ENCODE data around the gene PYGM. TPM values are rescaled to one million over a fixed set of nuclear protein-coding genes. Genes with fewer than 3 reads are reported as not detected.

The PYGM gene
- 14.7 TPM for total RNA-seq (ENCODE audit: insufficient read depth, low replicate concordance)

- peak; percentile 94 for DNase-seq (ENCODE audit: low spot score)
Measured at GRCh38 chr11:64759722-64760719, at the start of gene PYGM. Gene PYGM, minus strand, starts transcription at chr11:64759974. Its CDS starts 76 bp downstream, at chr11:64759898.

GRCh38 chr11:64805481-64805880 lies 45.7 kb upstream of the PYGM start:
- no peak for DNase-seq (ENCODE audit: low spot score)

- DNase-seq (ENCODE audit: low spot score): no peak
Measured at GRCh38 chr11:64804346-64805210, 44.8 kb upstream of the PYGM start.

GRCh38 chr11:64803846-64804345 lies 44.1 kb upstream of the PYGM start:
- no peak for DNase-seq (ENCODE audit: low spot score)

- peak; percentile 94 for DNase-seq (ENCODE audit: low spot score)
Measured at GRCh38 chr11:64803158-64803845, 43.5 kb upstream of the PYGM start, which contains the start of gene MAP4K2. Gene MAP4K2, minus strand, starts transcription at chr11:64803214. Its CDS starts 65 bp downstream, at chr11:64803149.

- DNase-seq (ENCODE audit: low spot score): no peak
Measured at GRCh38 chr11:64802370-64803157, 42.8 kb upstream of the PYGM start.

GRCh38 chr11:64801561-64802369 lies 42.0 kb upstream of the PYGM start:
- no peak for DNase-seq (ENCODE audit: low spot score)

- DNase-seq (ENCODE audit: low spot score): no peak
Measured at GRCh38 chr11:64801158-64801464, 41.3 kb upstream of the PYGM start.

- no peak for DNase-seq (ENCODE audit: low spot score)
Measured at GRCh38 chr11:64800303-64801157, 40.8 kb upstream of the PYGM start.

GRCh38 chr11:64799623-64800302 lies 40.0 kb upstream of the PYGM start:
- DNase-seq (ENCODE audit: low spot score): no peak

- no peak for DNase-seq (ENCODE audit: low spot score)
Measured at GRCh38 chr11:64799256-64799622, 39.5 kb upstream of the PYGM start.

- DNase-seq (ENCODE audit: low spot score): no peak
Measured at GRCh38 chr11:64796757-64797541, 37.2 kb upstream of the PYGM start.

GRCh38 chr11:64796047-64796756 lies 36.4 kb upstream of the PYGM start:
- no peak for DNase-seq (ENCODE audit: low spot score)

GRCh38 chr11:64794526-64794925 lies 34.8 kb upstream of the PYGM start:
- no peak for DNase-seq (ENCODE audit: low spot score)

GRCh38 chr11:64793271-64794160 lies 33.7 kb upstream of the PYGM start:
- DNase-seq (ENCODE audit: low spot score): no peak

GRCh38 chr11:64792482-64792881 lies 32.7 kb upstream of the PYGM start:
- DNase-seq (ENCODE audit: low spot score): no peak
